Chondrocyte (in vitro differentiated cells): ENCODE data around the gene TIAM2. TPM values are rescaled to one million over a fixed set of nuclear protein-coding genes. Genes with fewer than 3 reads are reported as not detected.

Experiments
- DNase-seq: peaks from one replicate; pipeline ENCODE4 v3.0.0; 2021; ENCODE audit warnings: mixed read lengths, low spot score
- H3K27ac Mint-ChIP-seq: one replicate; pipeline ENCODE4 v1.8.0; 2021; ENCODE audit warnings: mild to moderate bottlenecking, moderate library complexity, mixed read lengths; ENCODE audit not compliant: unreplicated experiment
- H3K27me3 Mint-ChIP-seq: 2 replicates; pipeline ENCODE4 v1.8.0; 2021; ENCODE audit warnings: low read depth, mixed read lengths
- H3K36me3 Mint-ChIP-seq: 2 replicates; pipeline ENCODE4 v1.8.0; 2021; ENCODE audit warnings: low read depth, mixed read lengths
- H3K4me1 Mint-ChIP-seq: 2 replicates; pipeline ENCODE4 v1.8.0; 2021; ENCODE audit warnings: low read depth, mild to moderate bottlenecking, mixed read lengths
- H3K4me3 Mint-ChIP-seq: one replicate; pipeline ENCODE4 v1.8.0; 2021; ENCODE audit warnings: mild to moderate bottlenecking, moderate library complexity, mixed read lengths; ENCODE audit not compliant: unreplicated experiment
- H3K9me3 Mint-ChIP-seq: 2 replicates; pipeline ENCODE4 v1.8.0; 2021; ENCODE audit warnings: low read depth, mixed read lengths
- total RNA-seq: library from RNA; stranded (reverse); gene quantifications from 3 replicates; pipeline ENCODE4 v1.2.1, GENCODE V29; 2021
- TF ChIP-seq, protein P1 (sequence below): fragments of 200-600 bp; sonication (generic); IDR thresholded peaks from 2 replicates; pipeline ENCODE4 v1.5.0; 2021; ENCODE audit warnings: antibody characterized with exemption, mild to moderate bottlenecking, moderate library complexity

The TIAM2 gene
- total RNA-seq, 1 donor from 2014 or later, result 13.8 TPM

DNA sequence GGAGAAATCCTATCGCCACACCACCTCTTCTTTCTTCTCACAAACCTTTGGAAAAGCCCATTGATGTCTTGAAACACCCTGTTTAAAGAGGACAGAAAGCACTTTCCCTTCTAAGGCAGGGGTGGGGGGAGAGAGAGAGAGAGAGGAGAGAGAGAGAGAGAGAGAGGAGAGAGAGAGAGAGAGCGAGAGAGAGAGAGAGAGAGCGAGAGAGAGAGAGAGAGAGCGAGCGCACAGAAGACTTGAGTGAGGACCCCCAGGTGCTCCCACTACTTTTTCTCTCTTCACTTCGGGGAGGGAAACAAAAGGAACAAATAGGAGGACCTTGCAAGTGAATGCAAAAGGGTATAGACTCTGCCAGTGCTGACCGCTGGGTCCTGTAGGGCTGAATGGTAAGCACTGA, 52.4 kb downstream of the TIAM2 start:
- DNase-seq, result no peak
- H3K27me3 Mint-ChIP-seq, result no peaks in the 10 kb centered on the region
- TF ChIP-seq, protein P1, sequence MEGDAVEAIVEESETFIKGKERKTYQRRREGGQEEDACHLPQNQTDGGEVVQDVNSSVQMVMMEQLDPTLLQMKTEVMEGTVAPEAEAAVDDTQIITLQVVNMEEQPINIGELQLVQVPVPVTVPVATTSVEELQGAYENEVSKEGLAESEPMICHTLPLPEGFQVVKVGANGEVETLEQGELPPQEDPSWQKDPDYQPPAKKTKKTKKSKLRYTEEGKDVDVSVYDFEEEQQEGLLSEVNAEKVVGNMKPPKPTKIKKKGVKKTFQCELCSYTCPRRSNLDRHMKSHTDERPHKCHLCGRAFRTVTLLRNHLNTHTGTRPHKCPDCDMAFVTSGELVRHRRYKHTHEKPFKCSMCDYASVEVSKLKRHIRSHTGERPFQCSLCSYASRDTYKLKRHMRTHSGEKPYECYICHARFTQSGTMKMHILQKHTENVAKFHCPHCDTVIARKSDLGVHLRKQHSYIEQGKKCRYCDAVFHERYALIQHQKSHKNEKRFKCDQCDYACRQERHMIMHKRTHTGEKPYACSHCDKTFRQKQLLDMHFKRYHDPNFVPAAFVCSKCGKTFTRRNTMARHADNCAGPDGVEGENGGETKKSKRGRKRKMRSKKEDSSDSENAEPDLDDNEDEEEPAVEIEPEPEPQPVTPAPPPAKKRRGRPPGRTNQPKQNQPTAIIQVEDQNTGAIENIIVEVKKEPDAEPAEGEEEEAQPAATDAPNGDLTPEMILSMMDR, result no peak
- H3K36me3 Mint-ChIP-seq, result no peaks in the 10 kb centered on the region
- no peak overlapping the region for H3K4me3 Mint-ChIP-seq
- peaks cover 12% of the 10 kb centered on the region for H3K4me1 Mint-ChIP-seq
- no peaks in the 10 kb centered on the region for H3K9me3 Mint-ChIP-seq
- H3K27ac Mint-ChIP-seq, result no peak overlapping the region

DNA sequence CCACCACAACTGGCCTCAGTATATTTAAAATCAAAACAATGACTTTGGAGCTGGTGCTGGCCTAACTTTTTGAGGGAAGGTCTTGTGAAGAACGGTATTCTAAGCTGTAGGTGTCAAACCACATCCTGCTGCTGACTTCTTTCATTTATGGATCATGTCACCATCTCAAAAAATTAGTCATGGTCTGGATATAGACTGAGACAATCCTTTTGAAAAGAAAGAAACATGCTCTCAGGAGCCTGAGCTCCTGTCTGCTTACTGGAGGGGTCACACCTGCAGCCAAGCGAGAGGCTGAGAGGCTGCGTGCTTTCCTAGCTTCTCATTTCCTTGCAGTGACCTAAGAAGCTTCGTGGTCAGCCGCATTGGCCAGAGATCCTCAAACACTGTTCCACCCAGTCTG, 55.2 kb downstream of the TIAM2 start:
- no peak for DNase-seq
- Mint-ChIP-seq H3K4me1 (peaks cover 18% of the 10 kb centered on the region), H3K9me3 (no peaks in the 10 kb centered on the region), H3K4me3 (no peak overlapping the region), H3K27ac (peak overlapping the region; percentile 43), H3K27me3 (no peaks in the 10 kb centered on the region), H3K36me3 (no peaks in the 10 kb centered on the region)
- TF ChIP-seq, protein P1, result no peak

DNA sequence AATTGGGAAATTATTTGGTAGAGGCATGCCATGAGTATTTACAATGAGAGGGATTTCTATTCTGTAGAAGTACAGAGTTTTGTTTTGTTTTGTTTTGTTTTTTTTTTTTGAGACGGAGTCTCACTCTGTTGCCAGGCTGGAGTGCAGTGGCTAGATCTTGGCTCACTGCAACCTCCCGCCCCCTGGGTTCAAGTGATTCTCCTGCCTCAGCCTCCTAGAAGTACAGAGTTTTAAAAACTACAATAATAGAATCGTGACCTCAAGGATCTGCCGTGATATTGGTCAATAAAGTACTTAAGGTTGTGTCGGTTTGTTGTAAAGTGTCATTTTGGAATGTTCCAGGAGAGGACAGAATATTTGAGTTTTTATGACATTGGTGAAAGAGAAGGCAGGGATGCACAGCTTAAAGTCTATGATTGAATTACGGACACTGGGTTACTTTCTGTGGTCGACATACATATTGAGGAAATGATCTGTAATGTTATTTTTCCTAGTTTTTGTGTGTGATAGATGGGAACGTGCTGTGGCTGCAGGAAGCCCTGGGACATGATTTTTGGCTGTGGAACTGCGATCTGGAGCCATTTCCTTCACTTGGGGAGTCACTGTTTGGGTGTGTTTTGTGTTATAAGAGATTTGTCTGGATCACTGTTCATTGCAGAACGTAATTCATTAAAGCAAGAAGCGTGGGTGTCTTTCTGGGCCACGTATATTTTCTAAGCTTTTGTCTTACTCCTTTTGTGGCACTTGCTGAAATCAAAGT, 59.6 kb downstream of the TIAM2 start:
- Mint-ChIP-seq H3K27me3 (no peaks in the 10 kb centered on the region), H3K27ac (peak overlapping the region; percentile 3), H3K9me3 (no peaks in the 10 kb centered on the region), H3K36me3 (no peaks in the 10 kb centered on the region), H3K4me1 (peaks cover 17% of the 10 kb centered on the region), H3K4me3 (no peak overlapping the region)
- no peak for DNase-seq
- TF ChIP-seq, protein P1, result no peak

DNA sequence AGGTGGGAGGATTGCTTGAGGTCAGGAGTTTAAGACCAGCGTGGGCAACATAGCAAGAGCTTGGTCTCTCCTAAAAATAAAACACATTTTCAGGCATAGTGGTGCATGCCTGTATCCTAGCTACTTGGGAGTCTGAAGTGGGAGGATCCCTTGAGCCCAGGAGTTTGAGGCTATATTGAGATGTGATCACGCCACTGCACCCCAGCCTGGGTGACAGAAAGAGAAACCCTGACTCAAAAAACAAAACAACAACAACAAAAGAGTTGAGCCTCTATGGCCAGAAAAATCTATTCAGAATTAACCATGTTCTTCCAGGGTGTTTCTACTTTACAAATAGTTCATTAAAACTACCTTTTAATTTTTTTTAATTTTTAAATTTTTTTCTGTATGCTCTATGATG, 60.6 kb downstream of the TIAM2 start:
- no peak for DNase-seq
- no peak overlapping the region for H3K4me3 Mint-ChIP-seq
- H3K9me3 Mint-ChIP-seq, result no peaks in the 10 kb centered on the region
- peaks cover 12% of the 10 kb centered on the region for H3K4me1 Mint-ChIP-seq
- no peaks in the 10 kb centered on the region for H3K27me3 Mint-ChIP-seq
- no peaks in the 10 kb centered on the region for H3K36me3 Mint-ChIP-seq
- no peak overlapping the region for H3K27ac Mint-ChIP-seq
- TF ChIP-seq, protein P1, result no peak

DNA sequence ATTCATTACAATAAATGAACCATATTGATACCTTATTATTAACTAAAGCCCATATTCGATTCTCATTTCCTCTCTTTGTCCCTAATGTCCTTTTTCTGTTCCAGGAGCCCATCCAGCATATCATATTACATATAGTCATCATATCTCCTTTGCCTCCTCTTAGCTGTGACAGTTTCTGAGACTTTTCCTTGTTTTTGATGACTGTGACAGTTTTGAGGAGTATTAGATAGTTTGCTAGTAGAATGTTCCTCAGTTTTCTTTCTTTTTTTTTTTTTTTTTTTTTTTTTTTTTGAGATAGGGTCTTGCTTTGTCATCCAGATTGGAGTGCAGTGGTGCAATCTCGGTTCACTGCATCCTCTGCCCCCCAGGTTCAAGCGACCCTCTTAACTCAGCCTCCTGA, 61.6 kb downstream of the TIAM2 start:
- Mint-ChIP-seq H3K9me3 (no peaks in the 10 kb centered on the region), H3K27me3 (no peaks in the 10 kb centered on the region), H3K36me3 (no peaks in the 10 kb centered on the region), H3K4me3 (no peak overlapping the region), H3K27ac (no peak overlapping the region), H3K4me1 (peaks cover 9% of the 10 kb centered on the region)
- no peak for DNase-seq
- TF ChIP-seq, protein P1, result no peak
